ENCODE measurements around the gene POLD2.
"Not testable (repeated sequence)": the region's sequence is repeated elsewhere in the genome, so short reads cannot be mapped to it uniquely, and the experiment has no call there.

The POLD2 gene

GRCh38 chr7:44139311-44140010 is 16.1 kb upstream of the POLD2 start:
- DNase-seq (ENCODE audit: low read depth): no peak

GRCh38 chr7:44138698-44139097 is 15.3 kb upstream of the POLD2 start:
- no peak for DNase-seq (ENCODE audit: low read depth)

- no peak for DNase-seq (ENCODE audit: low read depth)
These were observed 13.4 kb upstream of the POLD2 start for GRCh38 chr7:44136731-44137130.

GRCh38 chr7:44134943-44135628 is 11.7 kb upstream of the POLD2 start:
- no peak for DNase-seq (ENCODE audit: low read depth)

GRCh38 chr7:44133295-44133694 is 9.9 kb upstream of the POLD2 start:
- no peak for DNase-seq (ENCODE audit: low read depth)

GRCh38 chr7:44132039-44132438 is 8.7 kb upstream of the POLD2 start:
- no peak for DNase-seq (ENCODE audit: low read depth)

- DNase-seq (ENCODE audit: low read depth): no peak
These were observed 8.1 kb upstream of the POLD2 start for GRCh38 chr7:44131173-44132029.

- no peak for DNase-seq (ENCODE audit: low read depth)
These were observed 5.6 kb upstream of the POLD2 start for GRCh38 chr7:44128721-44129582.

- no peak for DNase-seq (ENCODE audit: low read depth)
These were observed 3.8 kb upstream of the POLD2 start for GRCh38 chr7:44127161-44127560.

GRCh38 chr7:44126574-44126973 is 3.2 kb upstream of the POLD2 start:
- DNase-seq (ENCODE audit: low read depth): not testable (repeated sequence)

- no peak for DNase-seq (ENCODE audit: low read depth)
These were observed 1.5 kb upstream of the POLD2 start for GRCh38 chr7:44124822-44125202.

GRCh38 chr7:44122529-44122928 is 819 bp downstream of the POLD2 start:
- no peak for DNase-seq (ENCODE audit: low read depth)

GRCh38 chr7:44121761-44122420 is 1.5 kb downstream of the POLD2 start:
- no peak for DNase-seq (ENCODE audit: low read depth)

- no peak for DNase-seq (ENCODE audit: low read depth)
These were observed 3.0 kb downstream of the POLD2 start for GRCh38 chr7:44120395-44120794.

GRCh38 chr7:44119829-44120380 is 3.4 kb downstream of the POLD2 start:
- no peak for DNase-seq (ENCODE audit: low read depth)

GRCh38 chr7:44117801-44118429 is 5.4 kb downstream of the POLD2 start:
- no peak for DNase-seq (ENCODE audit: low read depth)

GRCh38 chr7:44116789-44117666 is 6.3 kb downstream of the POLD2 start:
- DNase-seq (ENCODE audit: low read depth): no peak

GRCh38 chr7:44116087-44116788 is 7.1 kb downstream of the POLD2 start:
- no peak for DNase-seq (ENCODE audit: low read depth)
